SKM-1 (cell line): ENCODE data around the gene CT47C1.

Experiments used
- DNase-seq: peaks from one replicate; lab custom pipeline; 2025; ENCODE audit not compliant: unreplicated experiment; lab: John Stamatoyannopoulos, UW

CT47C1 gene

GRCh38 chrX:119073200-119073905 is 560 bp downstream of the CT47C1 start:
- DNase-seq: no peak

GRCh38 chrX:119073911-119074310 is 1.1 kb downstream of the CT47C1 start:
- no peak for DNase-seq

DNA sequence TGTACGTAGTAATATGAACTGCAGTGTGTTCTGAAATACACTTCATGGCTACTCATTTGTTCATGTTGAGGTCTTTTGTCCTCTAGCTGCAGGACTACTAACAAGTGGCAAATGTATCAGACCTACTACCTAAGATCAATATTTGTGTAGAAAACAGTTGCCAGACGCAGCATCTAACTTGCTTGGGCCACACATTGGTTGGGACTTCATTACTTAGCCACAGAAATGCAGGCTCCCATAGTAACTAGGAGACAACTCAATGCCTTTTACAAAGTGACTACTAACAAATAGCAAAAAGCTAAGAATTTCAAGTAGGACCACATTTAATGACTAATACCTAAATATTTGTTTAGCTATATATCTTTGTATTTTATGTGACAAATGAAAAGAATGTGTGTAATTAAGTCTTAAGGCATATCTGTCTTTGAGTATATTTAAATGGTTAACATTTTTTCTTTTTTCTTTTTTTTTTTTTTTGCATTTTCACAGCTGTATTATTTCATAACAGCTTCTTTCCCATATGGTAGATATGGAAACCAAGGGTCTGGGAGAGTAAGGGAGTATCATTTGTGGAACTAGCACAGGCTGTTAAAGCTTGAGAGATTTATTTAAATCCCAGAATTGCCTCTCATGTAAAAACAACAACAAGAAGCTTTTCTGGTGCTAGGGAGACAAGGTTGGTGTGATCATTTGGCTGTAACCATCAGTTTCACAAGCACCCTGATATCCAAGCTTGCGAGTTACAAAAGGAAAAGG is 2.7 kb downstream of the CT47C1 start:
- DNase-seq: no peak

DNA sequence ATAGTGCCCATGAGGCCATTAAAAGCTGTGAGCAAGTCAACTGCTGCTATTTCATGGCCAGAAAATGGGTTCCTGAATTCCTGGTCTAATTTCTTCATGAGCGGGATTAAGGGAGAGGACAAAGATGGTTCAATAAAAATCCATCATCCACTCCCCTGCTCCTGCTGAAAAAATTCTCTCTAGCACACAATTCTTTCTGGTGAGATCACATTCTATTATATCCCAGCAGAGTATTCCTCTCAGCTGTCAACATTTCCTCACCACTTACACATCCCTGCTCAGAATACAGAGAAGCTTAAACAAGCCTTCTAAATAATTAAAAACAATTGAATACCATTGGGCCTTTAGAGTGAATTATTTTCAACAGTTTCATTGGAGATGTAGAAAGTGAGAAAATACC is 9.5 kb downstream of the CT47C1 start:
- DNase-seq: no peak

DNA sequence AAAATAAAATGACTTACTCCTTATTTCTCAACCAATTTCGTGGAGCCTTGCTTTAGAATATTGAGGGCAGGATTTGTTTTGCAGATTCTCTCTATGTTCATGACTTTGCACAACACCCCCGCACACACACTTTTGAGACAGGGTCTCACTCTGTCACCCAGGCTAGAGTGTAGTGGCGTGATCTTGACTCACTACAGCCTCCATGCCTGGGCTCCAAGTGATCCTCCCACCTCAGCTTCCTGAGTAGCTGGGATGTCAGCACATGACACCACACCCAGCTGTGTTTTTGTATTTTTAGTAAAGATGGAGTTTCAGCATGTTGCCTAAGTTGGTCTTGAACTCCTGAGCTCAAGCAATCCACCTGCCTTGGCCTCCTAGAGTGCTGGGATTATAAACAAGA is 12.0 kb downstream of the CT47C1 start:
- no peak for DNase-seq

- DNase-seq: no peak
These were observed 14.3 kb downstream of the CT47C1 start for GRCh38 chrX:119087121-119087520.

DNA sequence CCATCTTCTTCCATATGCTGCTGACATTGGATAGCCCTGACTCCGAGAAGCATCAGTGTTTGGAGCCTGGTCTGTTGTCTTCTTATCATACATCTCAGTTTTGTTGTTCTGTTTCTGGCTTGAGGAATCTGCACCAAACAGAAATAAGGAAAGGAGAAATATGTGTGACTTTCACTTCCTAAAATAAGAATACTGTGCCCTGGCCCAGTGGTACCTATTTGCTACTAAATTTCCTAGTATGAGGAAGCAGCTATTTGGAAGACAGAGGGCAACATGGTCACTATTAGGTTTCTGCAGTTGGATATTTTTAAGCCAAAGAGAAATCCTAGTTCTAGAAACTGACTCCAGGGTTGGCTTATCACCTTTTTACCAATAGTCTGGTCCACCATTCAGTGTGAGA is 16.8 kb downstream of the CT47C1 start:
- DNase-seq: no peak

DNA sequence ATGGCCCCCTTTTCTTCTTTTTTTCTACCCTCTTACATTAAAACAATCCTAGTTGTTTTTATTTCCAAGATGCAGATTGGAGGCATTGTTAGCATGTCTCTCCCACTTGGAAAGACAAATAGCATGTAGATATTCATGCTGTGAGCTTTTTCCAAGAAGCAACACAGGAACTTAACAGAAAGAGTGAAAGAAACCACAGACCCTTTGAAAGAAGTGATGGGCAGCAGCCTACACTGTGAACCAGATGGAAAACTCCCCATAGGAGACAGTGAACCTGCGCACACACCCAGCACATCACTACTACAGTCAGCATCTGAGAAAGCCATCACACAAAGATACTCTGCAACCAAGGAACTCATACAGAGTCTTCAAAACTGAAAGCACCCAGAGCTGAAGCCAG is 17.8 kb downstream of the CT47C1 start:
- DNase-seq: no peak

GRCh38 chrX:119093991-119094735 is 21.4 kb downstream of the CT47C1 start:
- no peak for DNase-seq

GRCh38 chrX:119094819-119095218 is 22.0 kb downstream of the CT47C1 start:
- no peak for DNase-seq

DNA sequence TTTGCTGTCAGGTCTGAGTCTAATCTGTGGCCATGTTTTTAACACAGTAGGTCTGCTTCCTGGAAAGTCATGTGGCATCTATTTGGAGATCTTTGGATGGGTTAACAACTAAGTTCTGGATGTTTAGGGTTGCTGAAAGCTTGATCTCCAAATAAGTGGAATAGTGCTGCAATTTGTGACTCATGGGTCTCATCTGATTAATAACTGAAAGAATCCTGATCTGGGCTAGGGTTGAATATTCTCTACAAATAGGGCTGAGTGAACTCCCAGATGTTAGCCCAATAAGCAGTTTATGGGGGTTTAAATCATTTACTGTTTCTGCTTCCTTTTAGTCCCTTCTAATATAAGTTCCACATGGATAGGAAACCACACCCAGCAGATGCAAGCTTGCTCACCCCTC is 23.1 kb downstream of the CT47C1 start:
- DNase-seq: no peak

- no peak for DNase-seq
These were observed 28.4 kb downstream of the CT47C1 start for GRCh38 chrX:119101168-119101567.

DNA sequence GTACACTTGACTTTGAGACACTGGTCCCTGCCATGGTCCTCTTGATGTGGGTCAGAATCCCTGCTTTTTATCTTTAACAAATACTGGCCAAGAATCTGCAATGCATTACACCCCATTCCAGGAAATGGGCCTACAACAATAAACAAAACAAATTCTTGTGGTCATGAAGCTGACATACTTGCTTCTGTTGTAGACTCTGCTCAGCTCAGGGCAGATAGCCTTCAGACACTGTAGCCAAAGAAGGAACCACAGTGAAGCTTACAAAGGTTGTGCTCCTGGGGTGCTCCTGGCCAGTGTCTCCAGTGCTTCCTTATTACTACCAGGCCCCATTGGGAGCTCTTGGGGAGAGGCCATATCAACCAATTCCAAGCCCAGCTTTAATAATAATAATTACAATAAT is 33.0 kb downstream of the CT47C1 start:
- no peak for DNase-seq

DNA sequence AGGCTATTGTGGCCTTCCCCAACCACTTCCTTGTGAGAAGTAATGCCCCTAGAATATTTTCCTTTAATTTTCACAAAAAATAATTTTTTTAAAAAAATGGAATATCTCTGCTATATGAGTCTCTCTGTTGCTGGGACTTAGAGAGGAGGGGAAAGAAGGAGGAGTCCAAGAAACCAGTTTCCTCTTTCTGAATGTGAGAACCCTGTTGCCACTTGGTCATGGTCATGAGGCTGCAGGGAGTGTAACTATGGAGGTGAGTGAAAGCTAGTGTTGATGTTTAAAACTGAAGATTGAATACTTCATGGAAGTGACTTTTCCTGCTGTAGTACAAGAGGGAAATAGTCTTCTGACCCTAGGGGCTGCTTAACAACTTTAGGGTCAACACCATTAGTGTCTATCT is 34.4 kb downstream of the CT47C1 start:
- DNase-seq: no peak

GRCh38 chrX:119118780-119119395 is 46.1 kb downstream of the CT47C1 start:
- DNase-seq: no peak

DNA sequence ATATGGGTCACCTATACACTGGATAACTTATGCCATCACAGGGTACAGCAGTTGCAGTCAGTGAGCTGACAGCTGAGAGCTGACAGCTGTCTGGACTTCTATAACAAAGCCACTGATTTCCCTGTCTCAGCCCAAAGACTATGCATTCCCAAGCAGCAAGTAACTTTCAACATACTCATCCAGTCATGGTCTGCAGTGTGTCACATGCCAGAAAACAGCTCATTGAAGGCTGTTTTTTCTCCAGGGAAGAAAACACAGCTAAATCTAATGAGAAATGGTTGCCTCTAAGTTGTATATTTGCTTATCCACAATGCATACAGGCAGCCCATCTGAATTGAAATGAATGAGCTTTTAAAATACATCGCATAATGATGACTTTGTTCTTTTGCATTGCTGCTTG is 48.5 kb downstream of the CT47C1 start:
- no peak for DNase-seq
